ENCODE results near the gene OTUB2.

GRCh38 chr14:94048691-94049624 lies 22.8 kb downstream of the OTUB2 start:
- TF ChIP-seq SPI1 (IDR thresholded peaks at IDR 0.05; ENCODE audit: low read depth, low read length): no peak
- TF ChIP-seq POLR2AphosphoS5 (IDR thresholded peaks at IDR 0.05; ENCODE audit: low read depth, low read length): no peak; the same call in none of the 2 replicates
- TF ChIP-seq POLR2A (IDR thresholded peaks at IDR 0.05; ENCODE audit: low read depth, low read length): no peak
- no peak for TF ChIP-seq TAF1 (IDR thresholded peaks at IDR 0.05; ENCODE audit: low read depth, low read length)
- TF ChIP-seq POU2F2 (IDR thresholded peaks at IDR 0.05; ENCODE audit: low read depth, low read length): no peak
- no peak for TF ChIP-seq PAX5 (IDR thresholded peaks at IDR 0.05; ENCODE audit: insufficient read depth, low read length, severe bottlenecking)
